Cortex of kidney (tissue), 1 donor: ENCODE data around the gene CCND2.

Experiments used
- DNase-seq: peaks from one replicate; lab custom pipeline; 2025; lab: John Stamatoyannopoulos, UW

CCND2 gene

GRCh38 chr12:4256043-4256826, 17.3 kb upstream of the CCND2 start:
- DNase-seq, result no peak

- no peak for DNase-seq
Observed at GRCh38 chr12:4257442-4257841, 16.1 kb upstream of the CCND2 start.

GRCh38 chr12:4259099-4259498, 14.5 kb upstream of the CCND2 start:
- DNase-seq, result no peak

GRCh38 chr12:4261655-4262054, 11.9 kb upstream of the CCND2 start:
- no peak for DNase-seq

GRCh38 chr12:4265280-4265679, 8.3 kb upstream of the CCND2 start:
- DNase-seq, result no peak

- DNase-seq, result no peak
Observed at GRCh38 chr12:4266990-4267389, 6.6 kb upstream of the CCND2 start.

- DNase-seq, result no peak
Observed at GRCh38 chr12:4267704-4268328, 5.7 kb upstream of the CCND2 start.

- DNase-seq, result no peak
Observed at GRCh38 chr12:4268329-4269181, 5.0 kb upstream of the CCND2 start.

- no peak for DNase-seq
Observed at GRCh38 chr12:4269279-4269991, 4.1 kb upstream of the CCND2 start.

GRCh38 chr12:4270016-4270830, 3.3 kb upstream of the CCND2 start:
- DNase-seq, result no peak

- no peak for DNase-seq
Observed at GRCh38 chr12:4270831-4271716, 2.5 kb upstream of the CCND2 start.

- no peak for DNase-seq
Observed at GRCh38 chr12:4271717-4272423, 1.7 kb upstream of the CCND2 start.

- DNase-seq, result no peak
Observed at GRCh38 chr12:4272424-4273272, 914 bp upstream of the CCND2 start.

GRCh38 chr12:4273273-4273651, 300 bp upstream of the CCND2 start:
- no peak for DNase-seq

- no peak for DNase-seq
Observed at GRCh38 chr12:4274396-4275015, 944 bp downstream of the CCND2 start.

- DNase-seq, result no peak
Observed at GRCh38 chr12:4275016-4275869, 1.7 kb downstream of the CCND2 start.

GRCh38 chr12:4275870-4276301, 2.3 kb downstream of the CCND2 start:
- DNase-seq, result no peak
